ENCODE measurements around the gene ARAP2.
A peak's percentile ranks its signal among the peaks of the same experiment; 100 is the strongest.

Gene ARAP2, protein sequence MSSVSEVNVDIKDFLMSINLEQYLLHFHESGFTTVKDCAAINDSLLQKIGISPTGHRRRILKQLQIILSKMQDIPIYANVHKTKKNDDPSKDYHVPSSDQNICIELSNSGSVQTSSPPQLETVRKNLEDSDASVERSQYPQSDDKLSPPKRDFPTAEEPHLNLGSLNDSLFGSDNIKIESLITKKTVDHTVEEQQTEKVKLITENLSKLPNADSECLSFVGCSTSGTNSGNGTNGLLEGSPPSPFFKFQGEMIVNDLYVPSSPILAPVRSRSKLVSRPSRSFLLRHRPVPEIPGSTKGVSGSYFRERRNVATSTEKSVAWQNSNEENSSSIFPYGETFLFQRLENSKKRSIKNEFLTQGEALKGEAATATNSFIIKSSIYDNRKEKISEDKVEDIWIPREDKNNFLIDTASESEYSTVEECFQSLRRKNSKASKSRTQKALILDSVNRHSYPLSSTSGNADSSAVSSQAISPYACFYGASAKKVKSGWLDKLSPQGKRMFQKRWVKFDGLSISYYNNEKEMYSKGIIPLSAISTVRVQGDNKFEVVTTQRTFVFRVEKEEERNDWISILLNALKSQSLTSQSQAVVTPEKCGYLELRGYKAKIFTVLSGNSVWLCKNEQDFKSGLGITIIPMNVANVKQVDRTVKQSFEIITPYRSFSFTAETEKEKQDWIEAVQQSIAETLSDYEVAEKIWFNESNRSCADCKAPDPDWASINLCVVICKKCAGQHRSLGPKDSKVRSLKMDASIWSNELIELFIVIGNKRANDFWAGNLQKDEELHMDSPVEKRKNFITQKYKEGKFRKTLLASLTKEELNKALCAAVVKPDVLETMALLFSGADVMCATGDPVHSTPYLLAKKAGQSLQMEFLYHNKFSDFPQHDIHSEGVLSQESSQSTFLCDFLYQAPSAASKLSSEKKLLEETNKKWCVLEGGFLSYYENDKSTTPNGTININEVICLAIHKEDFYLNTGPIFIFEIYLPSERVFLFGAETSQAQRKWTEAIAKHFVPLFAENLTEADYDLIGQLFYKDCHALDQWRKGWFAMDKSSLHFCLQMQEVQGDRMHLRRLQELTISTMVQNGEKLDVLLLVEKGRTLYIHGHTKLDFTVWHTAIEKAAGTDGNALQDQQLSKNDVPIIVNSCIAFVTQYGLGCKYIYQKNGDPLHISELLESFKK (N-terminal part only)

DNA sequence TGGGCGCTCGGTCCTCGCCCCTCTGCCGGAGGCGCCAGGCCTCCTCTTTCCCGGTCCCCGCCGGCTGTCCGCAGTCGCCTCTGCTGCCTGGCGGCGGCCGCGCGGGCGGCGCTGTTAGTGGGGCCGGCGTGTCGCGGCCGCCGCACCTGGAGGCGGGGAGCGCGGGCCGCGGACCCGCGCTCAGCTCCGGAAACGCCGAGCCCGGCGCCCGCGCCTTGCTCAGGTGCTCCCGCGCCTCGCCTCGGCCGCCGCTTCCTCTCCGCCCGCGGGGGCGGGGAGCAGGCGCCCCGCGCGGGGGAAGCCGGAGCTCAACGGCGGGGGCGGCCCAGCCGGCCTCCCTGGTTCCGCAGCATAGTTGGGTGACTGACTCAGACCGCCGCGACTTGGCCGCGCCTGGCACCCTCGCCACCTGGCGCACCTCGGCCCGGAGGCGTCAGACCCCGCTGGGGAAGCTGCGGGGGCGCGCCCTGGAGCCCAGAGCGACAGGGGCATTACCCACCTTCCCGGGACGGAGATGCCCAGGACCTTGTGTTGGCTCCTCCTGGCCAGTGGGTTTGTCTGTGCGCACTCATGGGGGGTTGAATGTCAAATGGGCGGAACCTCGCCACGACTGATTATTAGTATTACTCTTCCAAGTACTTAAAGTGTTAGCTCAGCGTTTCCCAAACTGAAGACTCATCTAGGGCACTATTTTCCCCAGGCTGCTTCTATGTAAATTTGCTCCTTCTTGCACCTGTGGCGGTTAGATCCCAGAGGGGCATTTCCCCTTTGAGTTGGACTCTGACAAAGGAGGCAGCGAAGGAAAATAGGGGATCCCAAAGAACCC, at the start of gene ARAP2:
TSS of gene ARAP2 (minus strand) at position 258 of the 826 bp plus-strand sequence. CDS start 15,028 bp downstream, outside the sequence.
- Histone ChIP-seq H3K9ac (ENCODE audit: low read length) (no peak within 1 kb of the TSS), H3K4me3 (ENCODE audit: low read depth, low read length) (peak within 1 kb of the TSS; percentile 68), H3K27ac (ENCODE audit: low read depth, low read length) (no peak within 1 kb of the TSS), H3K27me3 (ENCODE audit: control insufficient read depth, insufficient read depth, low read length) (peaks cover 56% of the 10 kb centered on the region), H3K36me3 (ENCODE audit: control insufficient read depth, insufficient read depth, low read length) (no peaks in the 10 kb centered on the region), H3K9me3 (ENCODE audit: control insufficient read depth, insufficient read depth, low read depth, low read length) (no peaks in the 10 kb centered on the region), H3K4me1 (ENCODE audit: control insufficient read depth, insufficient read depth, low read length) (0 out of 2 replicates have a peak, but pooled peaks cover 6% of the 10 kb centered on the region)

DNA sequence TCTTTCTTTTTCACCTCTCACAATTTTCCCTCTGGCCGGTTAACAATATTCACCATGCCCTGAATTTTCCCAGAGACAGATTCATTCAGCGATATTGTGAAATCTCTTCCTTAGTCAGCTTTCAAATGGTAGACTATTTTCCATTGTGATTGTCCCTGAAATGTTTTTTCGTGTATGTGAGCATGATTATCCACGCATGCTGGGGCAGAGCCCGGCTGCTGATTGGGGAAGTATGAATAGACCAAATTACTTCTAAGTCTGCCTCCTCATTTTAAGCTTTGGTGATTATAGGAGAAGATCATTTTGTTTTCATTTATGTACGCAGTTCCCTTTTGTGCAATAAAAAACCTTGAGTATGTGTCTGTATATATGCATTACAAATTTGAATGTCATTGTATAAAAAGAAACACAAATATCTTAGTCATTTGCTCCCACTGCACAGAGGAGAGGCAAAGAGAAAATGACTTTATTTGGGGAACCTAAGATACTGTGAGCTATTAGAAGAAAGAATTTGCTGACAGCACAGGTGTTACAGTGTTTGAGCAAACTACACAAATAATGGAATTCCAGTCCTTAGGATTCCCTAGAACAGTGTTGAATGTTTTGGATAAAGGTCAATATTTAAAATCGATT, 48.4 kb upstream of the ARAP2 start:
- no peaks in the 10 kb centered on the region for H3K27me3 ChIP-seq (ENCODE audit: control insufficient read depth, insufficient read depth, low read length)
- H3K4me3 ChIP-seq (ENCODE audit: low read depth, low read length) = no peak overlapping the region
- H3K9ac ChIP-seq (ENCODE audit: low read length) = no peak overlapping the region
- no peak overlapping the region for H3K27ac ChIP-seq (ENCODE audit: low read depth, low read length)
- no peaks in the 10 kb centered on the region for H3K9me3 ChIP-seq (ENCODE audit: control insufficient read depth, insufficient read depth, low read depth, low read length)
- H3K4me1 ChIP-seq (ENCODE audit: control insufficient read depth, insufficient read depth, low read length) = no peaks in the 10 kb centered on the region; the same call in 1 of the 2 replicates
- no peaks in the 10 kb centered on the region for H3K36me3 ChIP-seq (ENCODE audit: control insufficient read depth, insufficient read depth, low read length)

- H3K36me3 ChIP-seq (ENCODE audit: control insufficient read depth, insufficient read depth, low read length) = no peaks in the 10 kb centered on the region
- H3K4me3 ChIP-seq (ENCODE audit: low read depth, low read length) = no peak overlapping the region
- no peaks in the 10 kb centered on the region for H3K9me3 ChIP-seq (ENCODE audit: control insufficient read depth, insufficient read depth, low read depth, low read length)
- H3K4me1 ChIP-seq (ENCODE audit: control insufficient read depth, insufficient read depth, low read length) = no peaks in the 10 kb centered on the region; the same call in 1 of the 2 replicates
- H3K9ac ChIP-seq (ENCODE audit: low read length) = no peak overlapping the region
- no peak overlapping the region for H3K27ac ChIP-seq (ENCODE audit: low read depth, low read length)
- no peaks in the 10 kb centered on the region for H3K27me3 ChIP-seq (ENCODE audit: control insufficient read depth, insufficient read depth, low read length)
Observed at GRCh38 chr4:36290641-36291040, 46.3 kb upstream of the ARAP2 start.

- no peak overlapping the region for H3K9ac ChIP-seq (ENCODE audit: low read length)
- H3K36me3 ChIP-seq (ENCODE audit: control insufficient read depth, insufficient read depth, low read length) = no peaks in the 10 kb centered on the region
- H3K27ac ChIP-seq (ENCODE audit: low read depth, low read length) = no peak overlapping the region
Observed at GRCh38 chr4:36288731-36289426, 44.6 kb upstream of the ARAP2 start.

GRCh38 chr4:36286481-36286871, 42.2 kb upstream of the ARAP2 start:
- no peaks in the 10 kb centered on the region for H3K36me3 ChIP-seq (ENCODE audit: control insufficient read depth, insufficient read depth, low read length)
- no peak overlapping the region for H3K4me3 ChIP-seq (ENCODE audit: low read depth, low read length)
- H3K9me3 ChIP-seq (ENCODE audit: control insufficient read depth, insufficient read depth, low read depth, low read length) = no peaks in the 10 kb centered on the region
- no peaks in the 10 kb centered on the region for H3K4me1 ChIP-seq (ENCODE audit: control insufficient read depth, insufficient read depth, low read length)
- no peaks in the 10 kb centered on the region for H3K27me3 ChIP-seq (ENCODE audit: control insufficient read depth, insufficient read depth, low read length)
- H3K9ac ChIP-seq (ENCODE audit: low read length) = no peak overlapping the region
- H3K27ac ChIP-seq (ENCODE audit: low read depth, low read length) = no peak overlapping the region

More at GRCh38 chr4:36288731-36289426, 44.6 kb upstream of the ARAP2 start:
- Histone ChIP-seq H3K27me3 (ENCODE audit: control insufficient read depth, insufficient read depth, low read length) (no peaks in the 10 kb centered on the region), H3K4me1 (ENCODE audit: control insufficient read depth, insufficient read depth, low read length) (no peaks in the 10 kb centered on the region; the same call in 1 of the 2 replicates), H3K4me3 (ENCODE audit: low read depth, low read length) (no peak overlapping the region), H3K9me3 (ENCODE audit: control insufficient read depth, insufficient read depth, low read depth, low read length) (no peaks in the 10 kb centered on the region)

GRCh38 chr4:36285784-36286480, 41.6 kb upstream of the ARAP2 start:
- Histone ChIP-seq H3K36me3 (ENCODE audit: control insufficient read depth, insufficient read depth, low read length) (no peaks in the 10 kb centered on the region), H3K9ac (ENCODE audit: low read length) (no peak overlapping the region), H3K27ac (ENCODE audit: low read depth, low read length) (no peak overlapping the region), H3K9me3 (ENCODE audit: control insufficient read depth, insufficient read depth, low read depth, low read length) (no peaks in the 10 kb centered on the region), H3K4me1 (ENCODE audit: control insufficient read depth, insufficient read depth, low read length) (no peaks in the 10 kb centered on the region), H3K4me3 (ENCODE audit: low read depth, low read length) (no peak overlapping the region), H3K27me3 (ENCODE audit: control insufficient read depth, insufficient read depth, low read length) (no peaks in the 10 kb centered on the region)

DNA sequence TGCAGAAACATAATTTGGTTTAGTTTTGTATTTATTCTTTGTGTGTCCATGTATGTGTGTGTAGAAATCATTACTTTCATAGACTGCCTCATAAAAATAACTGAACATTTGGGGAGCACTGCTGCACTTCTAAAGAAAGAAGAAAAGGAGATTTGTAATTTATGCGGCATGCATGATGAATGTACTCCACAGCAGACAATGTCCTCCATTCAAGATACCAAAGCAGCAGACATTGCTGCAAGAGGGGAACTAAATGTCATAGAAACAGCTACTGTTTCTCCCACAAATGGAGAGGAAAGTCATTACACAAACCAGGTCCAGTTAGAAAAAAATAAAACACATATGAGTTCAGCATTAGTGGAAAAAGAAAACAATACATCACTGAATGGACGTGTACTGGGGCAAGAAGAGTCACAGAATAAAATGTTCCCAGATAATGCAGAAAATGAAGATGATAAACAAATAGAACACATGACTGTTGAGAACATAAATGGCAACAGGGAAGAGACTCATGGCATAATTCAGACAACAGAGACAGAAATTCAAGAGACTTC, 39.7 kb upstream of the ARAP2 start:
- H3K9ac ChIP-seq (ENCODE audit: low read length) = no peak overlapping the region
- no peak overlapping the region for H3K27ac ChIP-seq (ENCODE audit: low read depth, low read length)
- H3K9me3 ChIP-seq (ENCODE audit: control insufficient read depth, insufficient read depth, low read depth, low read length) = no peaks in the 10 kb centered on the region
- H3K27me3 ChIP-seq (ENCODE audit: control insufficient read depth, insufficient read depth, low read length) = no peaks in the 10 kb centered on the region
- no peaks in the 10 kb centered on the region for H3K4me1 ChIP-seq (ENCODE audit: control insufficient read depth, insufficient read depth, low read length)
- H3K36me3 ChIP-seq (ENCODE audit: control insufficient read depth, insufficient read depth, low read length) = no peaks in the 10 kb centered on the region
- no peak overlapping the region for H3K4me3 ChIP-seq (ENCODE audit: low read depth, low read length)

DNA sequence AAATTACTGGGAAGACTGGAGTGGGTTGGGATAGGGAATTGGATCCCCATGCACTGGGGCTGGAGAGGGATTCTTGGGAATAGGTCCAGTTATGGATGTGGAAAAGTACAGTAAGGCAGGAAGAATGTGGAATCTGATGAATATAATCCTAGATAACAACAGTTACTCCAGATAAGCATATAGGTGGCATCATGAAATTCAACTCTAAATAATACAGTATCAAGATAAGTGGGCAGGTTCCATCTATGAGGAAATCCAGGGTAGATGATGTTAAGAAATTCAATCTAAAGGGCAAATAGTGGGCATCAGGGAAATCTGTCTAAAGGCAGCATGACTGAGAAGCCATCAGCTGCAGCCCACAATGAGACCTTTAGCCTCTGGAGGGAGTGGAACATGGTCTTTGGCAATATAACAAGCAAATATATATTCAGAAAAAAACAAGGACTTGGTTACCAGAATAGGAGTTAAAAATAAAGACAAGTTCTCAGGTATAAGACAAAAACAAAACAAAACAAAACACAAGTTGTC, 38.3 kb upstream of the ARAP2 start:
- Histone ChIP-seq H3K36me3 (ENCODE audit: control insufficient read depth, insufficient read depth, low read length) (no peaks in the 10 kb centered on the region), H3K4me1 (ENCODE audit: control insufficient read depth, insufficient read depth, low read length) (no peaks in the 10 kb centered on the region), H3K27ac (ENCODE audit: low read depth, low read length) (no peak overlapping the region), H3K27me3 (ENCODE audit: control insufficient read depth, insufficient read depth, low read length) (no peaks in the 10 kb centered on the region), H3K4me3 (ENCODE audit: low read depth, low read length) (no peak overlapping the region), H3K9me3 (ENCODE audit: control insufficient read depth, insufficient read depth, low read depth, low read length) (no peaks in the 10 kb centered on the region), H3K9ac (ENCODE audit: low read length) (no peak overlapping the region)
